HS-5 (cell line): ENCODE results near the gene ATOH7.
"Not testable (repeated sequence)": the region's sequence is repeated elsewhere in the genome, so short reads cannot be mapped to it uniquely, and the experiment has no call there.

ENCODE experiments used
- DNase-seq: peaks from one replicate; pipeline ENCODE4 v3.0.0-alpha.2; 2012; ENCODE audit warnings: low read depth

ATOH7 gene

DNA sequence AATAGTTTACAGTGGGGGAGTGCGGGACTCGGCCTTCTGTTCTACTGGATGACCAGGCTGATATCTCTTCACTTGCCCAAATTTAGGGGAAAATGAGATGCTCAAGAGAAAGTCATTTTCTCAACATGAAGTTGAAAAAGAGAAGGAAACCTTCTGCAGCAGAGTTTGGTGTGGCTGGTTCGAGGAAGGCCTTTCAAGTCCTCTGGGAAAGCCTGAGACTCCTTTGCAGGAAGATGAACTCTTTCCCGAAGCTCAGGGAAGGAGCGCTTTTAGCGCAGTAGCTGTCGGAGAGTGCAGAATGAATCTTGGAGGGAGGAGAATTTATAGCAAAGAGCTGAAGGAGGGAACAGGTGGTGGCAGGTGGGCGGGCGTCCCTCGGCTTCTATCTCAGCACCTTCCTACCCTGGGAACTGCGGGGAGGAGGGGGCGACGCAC is at the start of gene ATOH7:
Gene ATOH7 (minus strand): TSS at position 297 of the 435 bp plus-strand sequence. CDS start 436 bp downstream, outside the sequence.
- no peak for DNase-seq

DNA sequence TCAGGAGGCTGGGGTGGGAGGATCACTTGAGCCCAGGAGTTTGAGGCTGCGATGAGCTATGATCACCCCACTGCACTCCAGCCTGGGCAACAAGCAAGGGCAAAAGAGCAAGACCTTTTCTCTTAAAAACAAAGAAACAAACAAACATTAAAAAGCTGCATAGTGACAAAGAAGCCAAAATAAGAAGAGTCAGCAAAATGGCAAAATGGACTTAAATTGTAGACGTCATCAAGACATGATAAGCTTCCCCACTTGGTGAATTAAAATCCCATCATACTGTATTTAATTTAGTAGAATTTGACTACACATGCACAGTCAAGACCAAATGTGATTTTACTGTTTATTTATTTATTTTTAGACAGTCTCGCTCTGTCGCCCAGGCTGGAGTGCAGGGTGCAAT is 48.8 kb upstream of the ATOH7 start:
- DNase-seq: no peak

DNA sequence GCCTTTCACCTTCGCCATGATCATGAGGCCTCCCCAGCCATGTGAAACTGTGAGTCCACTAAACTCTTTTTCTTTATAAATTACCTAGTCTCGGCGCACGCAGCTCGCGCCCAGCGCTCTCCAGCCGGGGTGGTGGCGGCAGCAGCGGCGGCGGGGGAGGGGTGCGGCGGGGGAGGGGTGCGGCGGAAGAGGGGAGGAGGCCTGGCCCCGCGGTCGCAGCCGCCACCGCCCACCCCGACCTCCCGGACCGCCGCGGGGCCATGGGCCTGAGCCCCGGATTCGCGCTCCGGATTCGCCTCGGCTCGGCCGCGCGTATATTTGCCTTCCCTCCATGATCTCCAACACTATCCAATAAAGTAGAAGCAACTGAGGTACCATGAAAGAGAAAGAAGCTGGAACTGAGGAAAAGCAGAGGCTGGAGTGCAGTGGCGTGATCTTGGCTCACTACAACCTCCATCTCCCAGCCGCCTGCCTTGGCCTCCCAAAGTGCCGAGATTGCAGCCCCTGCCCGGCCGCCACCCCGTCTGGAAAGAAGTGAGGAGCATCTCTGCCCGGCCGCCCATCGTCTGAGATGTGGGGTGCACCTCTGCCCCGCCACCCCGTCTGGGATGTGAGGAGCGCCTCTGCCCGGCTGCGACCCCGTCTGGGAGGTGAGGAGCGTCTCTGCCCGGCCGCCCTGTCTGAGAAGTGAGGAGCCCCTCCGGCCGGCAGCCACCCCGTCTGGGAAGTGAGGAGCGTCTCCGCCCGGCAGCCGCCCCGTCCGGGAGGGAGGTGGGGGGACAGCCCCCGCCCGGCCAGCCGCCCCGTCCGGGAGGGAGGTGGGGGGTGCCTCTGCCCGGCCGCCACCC is 47.2 kb upstream of the ATOH7 start:
- DNase-seq: not testable (repeated sequence)

DNA sequence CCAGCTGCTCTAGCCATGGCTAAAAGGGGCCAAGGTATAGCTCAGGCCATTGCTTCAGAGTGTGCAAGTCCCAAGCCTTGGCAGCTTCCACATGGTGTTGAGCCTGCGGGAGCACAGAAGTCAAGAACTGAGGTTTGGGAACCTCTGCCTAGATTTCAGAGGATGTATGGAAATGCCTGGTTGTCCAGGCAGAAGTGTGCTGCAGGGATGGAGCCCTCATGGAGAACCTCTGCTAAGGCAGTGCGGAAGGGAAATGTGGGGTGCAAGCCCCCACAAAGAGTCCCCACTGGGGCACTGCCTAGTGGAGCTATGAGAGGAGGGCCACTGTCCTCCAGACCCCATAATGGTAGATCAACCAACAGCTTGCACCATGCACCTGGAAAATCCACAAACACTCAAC is 45.9 kb upstream of the ATOH7 start:
- not testable (repeated sequence) for DNase-seq

DNA sequence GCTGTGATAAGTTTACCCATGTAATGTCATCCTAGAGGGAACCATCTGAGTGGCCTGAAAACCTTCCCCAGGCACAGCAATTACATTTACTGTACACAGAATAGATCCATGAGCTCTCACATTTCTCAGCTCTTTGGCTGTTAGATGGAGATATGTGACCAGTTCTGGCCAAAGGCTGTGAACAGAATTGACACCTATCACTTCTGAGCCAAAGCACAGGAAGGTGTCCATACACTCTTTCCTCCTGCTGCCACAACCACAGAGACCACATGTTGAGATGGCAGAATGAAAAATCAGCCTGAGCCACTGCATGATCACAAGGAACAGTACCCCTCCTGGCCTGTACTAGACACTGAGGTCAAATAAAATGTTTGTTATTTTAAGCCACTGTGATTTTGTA is 44.3 kb upstream of the ATOH7 start:
- no peak for DNase-seq

DNA sequence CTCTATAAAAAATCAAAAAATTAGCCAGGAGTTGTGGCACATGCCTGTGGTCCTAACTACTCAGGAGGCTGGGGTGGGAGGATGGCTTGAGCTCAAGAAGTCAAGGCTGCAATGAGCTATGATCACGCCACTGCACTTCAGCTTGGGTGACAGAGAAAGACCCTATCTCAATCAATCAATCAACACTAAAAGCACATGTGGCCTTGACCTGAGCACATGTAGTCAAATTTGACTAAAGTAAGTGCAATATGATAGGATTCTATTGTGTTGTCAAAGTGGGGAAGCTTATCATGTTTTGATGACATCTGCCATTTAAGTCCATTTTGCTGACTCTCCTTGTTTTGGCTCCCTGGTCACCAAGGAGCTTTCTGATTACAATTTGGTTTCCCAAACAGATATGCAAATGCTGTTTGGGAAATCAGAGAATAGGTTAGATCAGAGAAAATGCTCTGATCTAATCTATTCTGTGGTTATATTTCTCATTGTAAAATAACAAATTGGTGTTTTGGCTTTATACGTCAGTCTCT is 43.8 kb upstream of the ATOH7 start:
- DNase-seq: no peak

DNA sequence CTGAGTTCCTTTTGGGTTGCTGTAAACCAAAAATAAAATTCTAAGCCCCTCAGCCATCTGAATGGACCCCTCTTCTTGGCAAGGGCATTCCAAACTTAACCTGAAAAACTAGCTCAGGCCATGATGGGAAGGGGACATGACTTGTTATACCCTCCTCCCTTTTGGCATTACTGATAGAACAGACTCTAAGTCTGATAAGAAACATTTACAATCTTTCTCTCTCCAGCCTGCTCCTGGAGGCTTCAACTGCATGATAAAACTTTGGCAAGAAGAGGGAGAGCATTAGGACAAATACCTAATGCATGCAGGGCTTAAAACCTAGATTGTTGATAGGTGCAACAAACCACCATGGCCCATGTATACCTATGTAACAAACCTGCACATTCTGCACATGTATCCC is 40.9 kb upstream of the ATOH7 start:
- no peak for DNase-seq

DNA sequence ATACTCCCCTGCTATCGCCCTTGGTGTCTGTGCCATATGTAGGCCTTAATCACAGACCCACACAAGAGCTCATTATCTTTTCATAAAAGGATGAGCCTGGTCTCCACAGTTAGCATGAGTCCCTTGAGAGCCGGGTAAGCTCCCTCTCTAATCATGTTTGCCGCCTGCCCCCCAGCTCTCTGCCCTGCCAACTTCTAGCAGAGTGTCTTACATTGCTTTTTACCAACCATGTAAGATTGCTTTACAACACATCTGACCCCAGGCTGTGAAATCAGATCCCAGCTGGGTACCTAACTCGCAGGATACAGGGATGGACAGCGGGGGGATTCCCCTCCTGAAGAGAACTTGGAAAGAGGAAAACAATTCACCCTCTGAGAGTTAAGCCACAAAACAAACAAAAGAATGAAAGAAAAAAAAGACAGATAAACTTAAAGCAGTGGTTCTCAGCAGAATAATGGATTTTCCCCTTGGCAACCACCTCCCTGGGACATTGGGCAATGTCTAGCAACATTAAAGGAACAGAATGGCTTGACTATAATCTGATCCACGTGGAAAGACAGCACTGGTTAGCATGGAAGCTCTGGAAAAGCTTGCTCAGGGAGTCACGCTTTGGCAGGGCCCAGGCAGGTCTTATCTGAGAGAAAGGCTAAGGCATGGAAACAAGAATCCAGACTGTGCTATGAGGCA is 39.4 kb upstream of the ATOH7 start:
- DNase-seq: no peak

DNA sequence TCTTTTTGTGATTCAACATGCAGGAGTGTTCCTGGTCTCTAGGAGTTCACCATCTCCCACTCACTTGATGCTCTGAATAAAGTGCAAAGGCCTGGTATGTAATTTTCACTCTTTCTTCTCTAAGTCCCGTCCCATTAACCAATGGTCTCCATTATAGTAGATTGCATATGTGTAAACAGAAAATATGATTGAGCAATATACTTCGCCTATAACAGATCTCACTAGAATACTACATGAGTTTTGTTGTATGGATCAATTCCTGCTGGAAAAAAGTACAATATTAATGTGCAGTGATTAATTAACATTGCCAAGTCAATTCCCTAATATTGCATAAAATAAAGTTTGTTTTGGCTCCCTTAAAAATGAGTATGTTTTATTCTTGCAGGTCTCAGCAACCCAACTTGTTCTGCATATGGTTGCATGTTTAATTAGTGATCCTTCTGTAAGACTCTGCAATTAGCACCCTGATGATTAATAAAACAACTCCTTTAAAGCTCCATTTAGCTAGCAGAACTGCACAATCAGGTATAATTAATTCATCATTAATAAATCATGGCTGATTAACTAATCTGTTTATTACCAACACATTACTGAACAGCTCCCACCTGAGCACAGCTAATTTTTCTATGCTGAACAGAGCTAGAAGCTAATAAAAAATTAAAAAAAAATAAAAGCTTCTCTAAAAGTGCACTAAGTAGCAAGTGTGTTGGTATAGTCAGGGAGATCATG is 37.8 kb upstream of the ATOH7 start:
- DNase-seq: no peak

DNA sequence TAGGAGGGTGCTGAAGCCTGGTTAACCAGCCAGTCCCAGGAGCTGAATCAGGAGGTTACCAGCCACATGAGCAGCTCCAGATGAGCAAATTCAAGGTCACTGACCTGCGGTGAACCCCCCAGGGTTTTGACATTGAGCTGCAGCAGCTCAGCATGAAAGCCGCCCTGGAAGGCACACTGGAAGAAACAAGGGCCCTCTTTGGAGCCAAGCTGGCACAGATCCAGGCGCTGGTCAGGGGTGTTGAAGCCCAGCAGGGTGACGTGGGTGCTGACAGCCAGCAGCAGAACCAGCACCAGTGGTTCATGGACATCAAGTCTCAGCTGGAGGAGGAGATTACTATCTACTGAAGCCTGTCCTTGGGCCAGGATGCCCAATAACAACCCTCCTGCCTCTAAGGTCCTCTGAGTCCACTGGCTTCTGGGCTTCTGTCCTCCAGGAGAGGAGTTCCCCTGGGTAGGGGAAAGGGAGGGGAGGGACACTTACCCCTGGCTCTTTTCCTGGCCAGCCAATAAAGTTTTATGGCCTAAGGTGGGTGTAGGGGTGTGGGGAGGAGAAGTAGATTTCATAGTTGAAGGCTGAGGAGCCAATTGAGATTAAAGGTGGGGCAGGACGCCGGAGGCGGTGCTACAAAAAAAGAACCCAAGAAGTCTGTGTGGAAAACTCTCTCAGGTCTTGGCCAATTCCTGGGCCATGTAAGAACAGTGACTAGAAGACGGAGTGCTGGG is 29.4 kb upstream of the ATOH7 start:
- no peak for DNase-seq

DNA sequence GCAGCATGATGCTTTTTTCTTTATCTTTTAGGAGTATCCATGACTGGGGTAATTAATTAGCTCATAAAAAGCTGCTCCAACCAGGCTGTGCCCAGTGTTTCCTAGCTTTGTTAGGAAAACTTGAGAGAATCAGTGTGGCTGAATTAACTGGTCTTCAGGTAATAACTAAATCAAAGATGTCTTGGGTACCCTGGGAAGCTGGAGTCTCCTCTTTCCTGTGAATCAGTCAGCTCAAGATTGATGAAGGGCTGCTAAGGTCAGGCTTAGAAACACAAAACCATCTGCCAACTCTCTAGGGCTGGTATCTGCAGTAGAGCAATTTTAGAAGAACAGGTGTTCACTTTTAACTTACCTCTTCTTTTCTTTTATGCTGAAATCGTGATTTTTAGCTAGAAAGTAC is 21.4 kb upstream of the ATOH7 start:
- DNase-seq: no peak

DNA sequence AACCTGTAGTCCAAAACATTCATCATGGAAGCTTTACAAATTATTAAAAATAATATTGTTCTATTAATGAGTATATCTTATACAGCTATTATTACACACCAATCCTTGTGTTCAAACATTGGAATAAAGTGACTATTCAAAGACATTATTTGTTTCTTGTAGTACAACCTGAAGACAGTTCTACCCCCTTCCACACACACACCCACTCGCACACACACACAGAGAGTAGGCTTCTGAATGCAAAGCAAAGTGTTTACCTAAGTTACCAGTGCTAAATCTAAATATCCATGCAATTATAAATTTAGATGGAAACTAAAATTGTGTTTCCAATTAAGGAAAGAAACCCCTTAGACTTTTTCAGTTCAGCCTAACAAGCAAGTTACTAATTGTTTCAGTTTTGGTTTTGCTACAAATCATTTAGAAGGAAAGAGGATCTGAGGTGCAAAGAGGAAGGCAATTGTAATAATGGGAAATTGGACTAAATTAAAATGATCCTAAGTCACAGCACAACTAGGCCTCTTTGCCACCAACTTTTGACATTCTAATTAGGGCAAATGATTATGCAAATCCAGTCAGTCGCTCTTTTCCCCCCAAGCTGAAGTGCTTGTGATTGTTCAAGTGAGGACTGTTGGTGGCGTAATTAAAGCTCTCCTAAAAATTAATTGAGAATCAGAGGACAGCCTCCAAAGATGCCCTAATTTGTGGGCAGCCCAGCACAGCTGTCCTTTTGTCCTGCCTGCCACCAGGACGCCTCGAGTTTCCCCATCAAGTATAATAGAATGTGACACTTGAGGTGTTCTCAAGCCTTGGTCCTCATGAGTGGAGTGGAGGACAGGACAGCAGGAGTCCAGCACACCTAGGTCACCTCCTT is 19.9 kb upstream of the ATOH7 start:
- DNase-seq: no peak

DNA sequence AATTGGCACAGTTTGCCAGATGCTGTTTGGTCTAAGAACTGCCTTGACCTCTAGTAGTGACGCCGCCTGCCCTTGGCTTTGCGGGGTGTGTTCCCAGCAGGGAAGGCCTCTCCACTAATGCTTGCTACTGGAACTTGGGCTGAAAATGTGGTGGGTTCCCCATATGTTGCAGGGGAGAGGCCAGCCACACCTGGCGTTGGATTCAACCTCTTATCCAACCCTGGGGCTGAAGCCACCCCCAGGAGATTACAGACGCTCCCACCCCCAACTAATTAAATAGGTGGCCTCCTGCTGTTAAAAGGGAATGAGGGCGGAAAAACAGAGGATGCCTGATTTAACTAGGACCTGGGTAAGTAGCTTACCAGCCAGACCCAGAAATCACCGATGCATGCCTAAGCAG is 19.2 kb upstream of the ATOH7 start:
- no peak for DNase-seq

DNA sequence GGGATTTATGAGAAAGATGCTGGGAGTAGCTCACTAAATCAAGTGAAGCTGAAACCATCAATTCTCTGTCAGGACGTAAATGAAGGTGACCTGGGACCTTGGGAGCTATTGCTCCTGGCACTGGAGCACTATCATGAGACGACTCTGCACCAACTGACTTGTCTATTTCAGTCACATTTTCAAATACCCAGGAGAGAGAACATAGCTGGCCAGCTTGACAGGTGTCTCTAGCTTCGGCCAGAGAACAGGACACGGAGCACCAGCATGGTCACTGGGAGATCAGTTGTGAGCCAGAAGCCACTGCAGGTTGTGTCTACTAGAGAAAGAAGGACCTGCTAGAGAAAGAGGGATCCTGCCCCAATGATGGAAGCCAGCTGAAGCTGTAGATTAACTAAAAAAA is 17.4 kb upstream of the ATOH7 start:
- no peak for DNase-seq

DNA sequence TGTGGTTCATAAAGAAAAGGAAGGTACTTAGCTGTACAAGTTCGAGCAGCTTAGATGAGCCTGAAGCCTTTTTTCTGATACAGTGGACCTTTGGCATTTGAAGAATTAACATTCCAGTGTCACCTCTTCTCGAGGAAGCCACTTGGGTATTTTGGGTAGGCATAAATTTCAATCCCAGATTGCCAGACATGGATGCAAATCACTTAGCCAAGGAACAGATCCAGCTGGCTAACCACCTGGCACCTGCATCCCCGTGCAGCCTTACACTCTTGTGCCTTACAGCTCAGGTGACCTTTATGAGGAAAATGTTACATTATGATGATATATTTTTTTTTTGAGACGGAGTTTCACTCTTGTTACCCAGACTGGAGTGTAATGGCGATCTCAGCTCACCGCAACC is 16.0 kb upstream of the ATOH7 start:
- DNase-seq: no peak

DNA sequence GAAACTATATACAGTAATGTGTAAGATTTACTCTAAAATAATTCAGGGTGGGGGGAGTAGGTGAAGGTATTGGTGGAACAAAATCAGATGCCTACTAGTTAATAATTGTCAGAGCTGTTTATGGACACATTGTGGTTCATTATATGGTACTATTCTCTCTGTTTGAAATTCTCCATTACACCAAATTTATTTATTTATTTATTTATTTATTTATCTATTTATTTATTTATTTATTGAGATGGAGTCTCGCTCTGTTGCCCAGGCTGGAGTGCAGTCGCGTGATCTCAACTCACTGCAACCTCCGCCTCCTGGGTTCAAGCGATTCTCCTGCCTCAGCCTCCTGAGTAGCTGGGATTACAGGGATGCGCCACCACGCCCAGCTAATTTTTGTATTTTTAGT is 14.5 kb upstream of the ATOH7 start:
- not testable (repeated sequence) for DNase-seq

DNA sequence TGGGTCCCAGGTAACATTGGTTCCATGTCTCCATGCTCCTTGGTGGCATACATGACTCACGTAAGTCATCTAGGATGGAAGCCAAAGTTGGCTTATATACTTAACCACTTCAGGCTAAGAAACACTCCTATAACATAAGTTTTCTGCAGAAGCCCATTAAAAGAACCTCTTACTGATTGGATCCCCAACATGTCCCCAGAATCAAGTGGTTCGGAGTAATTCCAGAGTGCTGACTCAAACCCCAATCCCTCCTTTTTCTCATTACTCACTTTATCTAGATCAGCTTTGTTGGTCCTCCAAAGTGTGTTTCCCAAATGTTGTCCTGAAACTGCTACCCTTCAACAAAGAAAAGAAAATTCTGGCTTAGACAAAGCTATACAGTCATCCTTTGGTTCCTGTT is 10.1 kb upstream of the ATOH7 start:
- DNase-seq: no peak

DNA sequence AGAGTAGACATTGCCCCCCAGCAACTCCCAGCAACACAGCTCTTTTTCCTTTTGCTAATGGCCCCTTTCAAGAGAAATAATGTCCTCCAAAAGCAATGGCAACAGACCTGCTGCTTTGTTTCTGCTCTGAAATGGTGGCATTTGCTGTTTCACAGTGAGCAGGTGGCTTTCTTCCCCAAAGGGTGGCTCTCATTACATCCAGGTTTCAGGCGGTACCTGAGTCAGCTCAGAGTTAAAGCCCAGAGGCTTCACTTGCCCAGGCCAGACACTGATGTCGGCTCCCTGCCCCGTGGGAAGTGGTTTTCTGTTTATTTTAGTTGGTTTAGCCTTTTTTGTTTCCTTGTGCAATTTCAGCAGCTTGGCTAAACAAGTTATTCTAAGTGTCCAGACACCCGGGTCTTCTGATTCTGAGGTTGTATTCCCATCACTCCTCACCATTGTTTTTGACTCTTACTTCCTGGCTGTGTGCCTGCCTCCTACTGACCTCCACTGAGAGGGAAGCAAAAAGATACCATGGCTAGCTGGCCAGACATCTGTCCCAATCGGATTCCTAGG is 7.8 kb upstream of the ATOH7 start:
- DNase-seq: no peak

DNA sequence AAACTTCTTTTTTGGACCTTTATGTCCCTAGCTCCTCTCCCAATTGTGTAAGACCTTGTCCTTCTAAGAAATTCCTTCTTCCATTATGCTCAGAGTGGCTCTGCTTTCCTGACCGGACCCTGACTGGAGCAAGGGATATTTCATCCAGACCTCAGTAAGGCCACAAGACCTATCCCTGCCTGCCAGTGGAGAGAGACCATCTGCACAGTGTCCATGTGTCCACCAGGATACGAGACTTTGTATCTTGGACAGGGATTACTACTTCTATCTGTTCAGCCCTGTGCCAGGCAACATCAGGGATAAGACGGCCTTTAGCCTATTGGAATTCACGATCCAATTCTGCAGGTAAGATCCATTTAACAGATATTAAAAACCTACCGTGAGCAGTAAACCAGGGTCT is 7.2 kb upstream of the ATOH7 start:
- no peak for DNase-seq

DNA sequence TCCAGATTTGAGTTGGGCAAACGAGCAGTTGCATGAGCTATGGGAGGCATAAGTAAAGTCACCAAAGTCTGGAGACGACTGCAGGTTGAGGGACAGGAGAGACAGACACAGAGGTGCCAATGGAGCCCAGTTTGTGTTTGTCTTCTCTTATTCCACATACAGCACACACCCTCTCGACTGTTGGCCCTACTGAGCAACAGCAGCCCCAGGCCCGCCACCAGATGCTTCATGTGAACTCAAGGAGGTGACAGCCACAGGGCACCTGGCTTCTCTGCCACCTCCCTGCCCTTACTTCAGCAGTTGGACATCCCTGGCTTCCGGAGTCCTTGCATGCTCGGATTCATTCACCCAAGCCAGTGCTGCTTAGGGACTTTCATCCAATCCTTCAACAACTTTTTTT is 6.5 kb upstream of the ATOH7 start:
- no peak for DNase-seq

DNA sequence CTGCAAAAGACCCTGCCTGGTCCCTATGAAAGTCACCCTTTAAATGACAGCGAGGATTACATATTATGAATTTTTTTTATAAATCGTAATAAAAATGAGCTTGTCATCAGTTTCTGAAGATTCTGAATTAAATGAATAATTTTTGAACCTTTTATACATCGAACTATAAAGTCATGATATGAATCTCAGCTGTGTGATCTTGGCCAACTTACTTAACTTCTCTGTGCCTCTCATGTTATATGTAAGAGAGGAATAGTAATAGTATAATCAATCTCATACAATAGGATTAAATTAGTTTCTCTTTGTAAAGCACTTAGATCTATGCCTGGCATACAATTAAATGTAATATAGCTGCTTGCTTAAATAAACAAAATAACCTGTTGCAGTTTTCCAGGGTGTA is 5.3 kb upstream of the ATOH7 start:
- no peak for DNase-seq
